ENCODE measurements around the gene GSC. TPM values are rescaled to one million over a fixed set of nuclear protein-coding genes. Genes with fewer than 3 reads are reported as not detected.

The GSC gene
- total RNA-seq, 1 experiment from 2014 or later = not detected

DNA sequence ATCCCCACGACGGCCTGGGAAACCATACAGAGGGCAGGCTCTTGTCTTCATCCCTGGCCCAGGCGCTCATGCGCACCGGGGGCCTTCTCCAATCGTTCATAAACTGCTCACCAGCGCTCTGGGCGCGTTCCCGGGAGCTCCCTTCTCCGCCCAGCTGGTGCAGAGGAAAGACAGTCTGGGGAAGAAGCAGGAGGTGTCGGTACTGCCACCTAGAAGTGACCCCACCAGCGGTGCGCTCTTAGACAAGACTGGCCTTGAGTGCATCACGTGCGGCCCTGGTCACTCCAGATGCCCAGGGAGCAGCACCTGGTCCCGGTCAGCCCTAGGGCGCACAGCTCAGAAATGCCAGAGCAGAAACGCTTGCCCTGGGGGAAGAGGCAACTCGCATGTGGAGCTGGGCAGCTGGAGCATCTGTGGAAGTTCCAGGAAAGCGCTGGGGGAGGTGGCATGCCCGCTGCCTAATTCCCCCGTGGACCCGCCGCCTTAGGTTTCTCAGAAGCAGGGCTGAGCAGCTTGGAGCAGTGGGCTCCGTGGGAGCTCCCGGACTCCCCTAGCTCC is 2.5 kb downstream of the GSC start:
- Histone ChIP-seq H3K9ac (ENCODE audit: low read length) (no peak overlapping the region), H3K27me3 (ENCODE audit: low read length) (peaks cover 37% of the 10 kb centered on the region), H3K9me2 (replicated peaks; ENCODE audit: low read length) (no peaks in the 10 kb centered on the region), H4K20me1 (ENCODE audit: low read length) (no peaks in the 10 kb centered on the region), H3F3A (ENCODE audit: low read length, unreplicated experiment) (no peaks in the 10 kb centered on the region), H3K4me3 (ENCODE audit: low read length) (no peak overlapping the region), H3K79me2 (ENCODE audit: low read length) (no peaks in the 10 kb centered on the region), H3K9me3 (ENCODE audit: low read length) (no peaks in the 10 kb centered on the region), H3K27ac (ENCODE audit: low read length) (no peak overlapping the region), H3K4me1 (ENCODE audit: insufficient read depth, low read length) (no peaks in the 10 kb centered on the region), H3K4me2 (ENCODE audit: low read length) (no peak overlapping the region), H2AFZ (ENCODE audit: low read length) (no peak overlapping the region), H3K36me3 (ENCODE audit: low read depth, low read length) (no peaks in the 10 kb centered on the region)
- ChIA-PET CTCF (no interaction called here), POLR2A (ENCODE audit: unreplicated experiment) (no interaction called here)
- intact Hi-C loops (cut with micrococcal nuclease) = no loop called here
- no peak for ATAC-seq
- no peak for DNase-seq
- TF ChIP-seq, protein P1, sequence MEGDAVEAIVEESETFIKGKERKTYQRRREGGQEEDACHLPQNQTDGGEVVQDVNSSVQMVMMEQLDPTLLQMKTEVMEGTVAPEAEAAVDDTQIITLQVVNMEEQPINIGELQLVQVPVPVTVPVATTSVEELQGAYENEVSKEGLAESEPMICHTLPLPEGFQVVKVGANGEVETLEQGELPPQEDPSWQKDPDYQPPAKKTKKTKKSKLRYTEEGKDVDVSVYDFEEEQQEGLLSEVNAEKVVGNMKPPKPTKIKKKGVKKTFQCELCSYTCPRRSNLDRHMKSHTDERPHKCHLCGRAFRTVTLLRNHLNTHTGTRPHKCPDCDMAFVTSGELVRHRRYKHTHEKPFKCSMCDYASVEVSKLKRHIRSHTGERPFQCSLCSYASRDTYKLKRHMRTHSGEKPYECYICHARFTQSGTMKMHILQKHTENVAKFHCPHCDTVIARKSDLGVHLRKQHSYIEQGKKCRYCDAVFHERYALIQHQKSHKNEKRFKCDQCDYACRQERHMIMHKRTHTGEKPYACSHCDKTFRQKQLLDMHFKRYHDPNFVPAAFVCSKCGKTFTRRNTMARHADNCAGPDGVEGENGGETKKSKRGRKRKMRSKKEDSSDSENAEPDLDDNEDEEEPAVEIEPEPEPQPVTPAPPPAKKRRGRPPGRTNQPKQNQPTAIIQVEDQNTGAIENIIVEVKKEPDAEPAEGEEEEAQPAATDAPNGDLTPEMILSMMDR (conservative IDR thresholded peaks at IDR 0.05; ENCODE audit: low read depth, low read length) = no peak
- TF ChIP-seq EZH2phosphoT487 (IDR thresholded peaks at IDR 0.05; ENCODE audit: borderline replicate concordance, low read length) (no peak), EZH2 (IDR thresholded peaks at IDR 0.05; ENCODE audit: low read length, unreplicated experiment) (no peak)
- no TSS peak for BruUV-seq (replicated peaks)

DNA sequence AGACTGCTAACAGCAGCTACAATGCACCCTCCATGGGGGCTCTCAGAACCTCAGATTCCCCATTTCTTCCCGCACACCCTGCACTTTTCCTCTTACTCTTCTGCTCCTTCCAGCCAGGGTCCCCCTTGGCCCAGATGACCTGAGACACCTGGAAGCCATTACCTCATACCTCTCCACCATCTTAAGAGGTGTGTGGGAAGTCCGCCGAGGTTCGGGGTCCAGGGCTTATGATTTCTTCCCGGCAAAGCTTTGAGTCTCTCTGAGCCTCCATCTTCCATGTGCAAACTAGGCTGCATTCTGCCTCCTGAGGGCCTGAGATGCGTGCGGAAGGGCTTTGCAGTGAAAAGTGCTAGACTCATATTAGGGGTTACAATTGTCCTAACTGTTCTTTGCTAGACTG is 5.3 kb downstream of the GSC start:
- TF ChIP-seq EZH2 (IDR thresholded peaks at IDR 0.05; ENCODE audit: low read length, unreplicated experiment) (no peak), EZH2phosphoT487 (IDR thresholded peaks at IDR 0.05; ENCODE audit: borderline replicate concordance, low read length) (no peak)
- TF ChIP-seq, protein P1 (conservative IDR thresholded peaks at IDR 0.05; ENCODE audit: low read depth, low read length) = no peak
- DNase-seq (no peak), ATAC-seq (no peak)
- H3K4me1 ChIP-seq (ENCODE audit: insufficient read depth, low read length) = no peaks in the 10 kb centered on the region
- no TSS peak for BruUV-seq (replicated peaks)
- H3K36me3 ChIP-seq (ENCODE audit: low read depth, low read length) = no peaks in the 10 kb centered on the region
- no peaks in the 10 kb centered on the region for H3F3A ChIP-seq (ENCODE audit: low read length, unreplicated experiment)
- H2AFZ ChIP-seq (ENCODE audit: low read length) = no peak overlapping the region
- no peak overlapping the region for H3K4me2 ChIP-seq (ENCODE audit: low read length)
- no peak overlapping the region for H3K27ac ChIP-seq (ENCODE audit: low read length)
- H3K9me2 ChIP-seq (replicated peaks; ENCODE audit: low read length) = no peaks in the 10 kb centered on the region
- intact Hi-C loops (cut with micrococcal nuclease) = no loop called here
- H3K9ac ChIP-seq (ENCODE audit: low read length) = no peak overlapping the region
- H3K27me3 ChIP-seq (ENCODE audit: low read length) = peaks cover 33% of the 10 kb centered on the region
- H4K20me1 ChIP-seq (ENCODE audit: low read length) = no peaks in the 10 kb centered on the region
- ChIA-PET CTCF (no interaction called here), POLR2A (ENCODE audit: unreplicated experiment) (no interaction called here)
- H3K4me3 ChIP-seq (ENCODE audit: low read length) = no peak overlapping the region
- H3K79me2 ChIP-seq (ENCODE audit: low read length) = no peaks in the 10 kb centered on the region
- H3K9me3 ChIP-seq (ENCODE audit: low read length) = no peaks in the 10 kb centered on the region

DNA sequence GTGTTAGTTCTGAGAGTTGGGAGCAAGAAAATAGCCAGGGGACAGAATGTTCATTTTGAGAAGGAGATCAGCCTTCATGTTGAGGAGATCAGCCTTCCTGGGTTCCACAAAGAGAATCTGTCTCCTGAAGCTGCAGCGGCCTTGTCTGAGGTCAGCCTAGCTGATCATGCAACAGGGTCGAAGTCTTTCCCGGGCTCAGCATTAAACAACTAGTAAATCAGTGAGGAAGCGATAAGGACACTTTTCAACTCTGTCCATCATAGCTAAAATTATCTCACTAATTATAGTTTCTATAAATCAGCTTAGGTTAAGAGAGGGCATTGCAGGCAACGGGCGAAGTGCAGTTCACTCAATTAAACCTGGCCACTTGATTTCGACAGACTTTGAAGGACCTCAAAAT is 7.5 kb downstream of the GSC start:
- H3K4me2 ChIP-seq (ENCODE audit: low read length) = no peak overlapping the region
- H3K4me1 ChIP-seq (ENCODE audit: insufficient read depth, low read length) = no peaks in the 10 kb centered on the region
- BruUV-seq (replicated peaks) = no TSS peak
- no peak overlapping the region for H3K9ac ChIP-seq (ENCODE audit: low read length)
- H2AFZ ChIP-seq (ENCODE audit: low read length) = no peak overlapping the region
- H3K4me3 ChIP-seq (ENCODE audit: low read length) = no peak overlapping the region
- no peaks in the 10 kb centered on the region for H3K79me2 ChIP-seq (ENCODE audit: low read length)
- ATAC-seq = no peak
- ChIA-PET POLR2A (ENCODE audit: unreplicated experiment) (no interaction called here), CTCF (no interaction called here)
- no peaks in the 10 kb centered on the region for H3K36me3 ChIP-seq (ENCODE audit: low read depth, low read length)
- peaks cover 26% of the 10 kb centered on the region for H3K27me3 ChIP-seq (ENCODE audit: low read length)
- H3K27ac ChIP-seq (ENCODE audit: low read length) = no peak overlapping the region
- H3K9me3 ChIP-seq (ENCODE audit: low read length) = no peaks in the 10 kb centered on the region
- TF ChIP-seq, protein P1 (conservative IDR thresholded peaks at IDR 0.05; ENCODE audit: low read depth, low read length) = no peak
- TF ChIP-seq EZH2phosphoT487 (IDR thresholded peaks at IDR 0.05; ENCODE audit: borderline replicate concordance, low read length) = no peak
- no peak for TF ChIP-seq EZH2 (IDR thresholded peaks at IDR 0.05; ENCODE audit: low read length, unreplicated experiment)
- H3K9me2 ChIP-seq (replicated peaks; ENCODE audit: low read length) = no peaks in the 10 kb centered on the region
- no peaks in the 10 kb centered on the region for H4K20me1 ChIP-seq (ENCODE audit: low read length)
- no peak for DNase-seq
- no peaks in the 10 kb centered on the region for H3F3A ChIP-seq (ENCODE audit: low read length, unreplicated experiment)
- intact Hi-C loops (cut with micrococcal nuclease) = no loop called here

All from PC-3 (cell line).